ENCODE results near the gene RSPO4.

GRCh38 chr20:1017677-1018076, 15.6 kb upstream of the RSPO4 start:
- TF ChIP-seq BHLHE40 (IDR thresholded peaks at IDR 0.05; ENCODE audit: low read length) (no peak), RAD21 (CRISPR knock-in tag; IDR thresholded peaks at IDR 0.05) (no peak), ARID2 (CRISPR knock-in tag; IDR thresholded peaks at IDR 0.05; ENCODE audit: borderline replicate concordance) (no peak), ZNF878 (CRISPR knock-in tag; IDR thresholded peaks at IDR 0.05) (no peak), PBX3 (CRISPR knock-in tag; IDR thresholded peaks at IDR 0.05; ENCODE audit: borderline replicate concordance) (no peak), ZNF33A (CRISPR knock-in tag; IDR thresholded peaks at IDR 0.05; ENCODE audit: borderline replicate concordance) (no peak), ETV6 (CRISPR knock-in tag; conservative IDR thresholded peaks at IDR 0.05) (no peak), EHMT2 (IDR thresholded peaks at IDR 0.05; ENCODE audit: borderline replicate concordance, low read depth, low read length) (no peak), ZNF75D (CRISPR knock-in tag; IDR thresholded peaks at IDR 0.05; ENCODE audit: borderline replicate concordance) (no peak), ZSCAN29 (CRISPR knock-in tag; conservative IDR thresholded peaks at IDR 0.05) (no peak), NFIC (IDR thresholded peaks at IDR 0.05; ENCODE audit: low read length) (no peak), MAX (IDR thresholded peaks at IDR 0.05) (no peak), GTF2F1 (IDR thresholded peaks at IDR 0.05; ENCODE audit: low read length) (no peak), HMG20B (CRISPR knock-in tag; conservative IDR thresholded peaks at IDR 0.05) (no peak)
